Spleen (tissue), 11 donors: ENCODE data around the gene THSD4. TPM values are rescaled to one million over a fixed set of nuclear protein-coding genes. Genes with fewer than 3 reads are reported as not detected.

Experiments
- DNase-seq: peaks from one replicate; pipeline ENCODE4 v3.0.0-alpha.2; 2020
- H3K27ac ChIP-seq, 8 donors: fragments of 200-600 bp; sonication (generic) in 7 of 8; 1 replicate in 4 of 8; 2 replicates in 4 of 8; pipeline versions ENCODE4 v1.5.0 to v1.8.0; 2016 to 2021; ENCODE audit warnings: inconsistent platforms in 4 of 8, mild to moderate bottlenecking in 4 of 8, moderate library complexity in 1 of 8
- H3K27me3 ChIP-seq, 7 donors: fragments of 200-600 bp; sonication (generic) in 6 of 7; replicated peaks in 1 of 7; 1 replicate in 4 of 7; 2 replicates in 3 of 7; pipeline versions ENCODE4 v1.5.0 to v1.8.0; 2016 to 2021; ENCODE audit warnings: inconsistent platforms in 3 of 7, mild to moderate bottlenecking in 1 of 7
- H3K36me3 ChIP-seq, 6 donors: fragments of 200-600 bp; sonication (generic) in 5 of 6; 1 replicate in 4 of 6; 2 replicates in 2 of 6; pipeline versions ENCODE4 v1.5.0 to v1.8.0; 2016 to 2021; ENCODE audit warnings: inconsistent platforms in 2 of 6
- H3K4me1 ChIP-seq, 6 donors: fragments of 200-600 bp; sonication (generic) in 5 of 6; 1 replicate in 3 of 6; 2 replicates in 3 of 6; pipeline versions ENCODE4 v1.5.0 to v1.8.0; 2016 to 2021; ENCODE audit warnings: inconsistent platforms in 3 of 6
- H3K4me3 ChIP-seq, 8 donors: fragments of 200-600 bp; sonication (generic) in 7 of 8; 1 replicate in 4 of 8; 2 replicates in 4 of 8; pipeline versions ENCODE4 v1.5.0 to v1.8.0; 2016 to 2021; ENCODE audit warnings: inconsistent platforms in 4 of 8, mild to moderate bottlenecking in 4 of 8, moderate library complexity in 2 of 8
- H3K9me3 ChIP-seq, 8 donors: fragments of 200-600 bp; sonication (generic) in 7 of 8; 1 replicate in 4 of 8; 2 replicates in 4 of 8; pipeline versions ENCODE4 v1.5.0 to v1.8.0; 2016 to 2021; ENCODE audit warnings: inconsistent platforms in 4 of 8
- CTCF ChIP-seq, 11 experiments: fragments of 200-600 bp in 7 of 11; fragments of 450-650 bp in 4 of 11; sonication (generic) in 4 of 11; IDR thresholded peaks in 8 of 11; conservative IDR thresholded peaks in 3 of 11; 1 replicate in 7 of 11; 2 replicates in 4 of 11; pipeline versions ENCODE4 v1.4.0 to v1.8.0; 2016 to 2021; ENCODE audit warnings: antibody characterized with exemption in 11 of 11, inconsistent platforms in 4 of 11, mild to moderate bottlenecking in 1 of 11
- POLR2A ChIP-seq, 3 donors: fragments of 450-650 bp; IDR thresholded peaks; one replicate each; pipeline ENCODE4 v1.5.1; 2017; ENCODE audit warnings: antibody characterized with exemption in 3 of 3, mild to moderate bottlenecking in 1 of 3
- POLR2AphosphoS5 ChIP-seq, 3 donors: sonication (generic); formaldehyde crosslinking; IDR thresholded peaks; one replicate each; pipeline ENCODE4 v1.5.1; 2017; ENCODE audit warnings: antibody characterized with exemption in 3 of 3
- WGBS, 5 donors: extraction: QIAGEN DNeasy Blood & Tissue Kit in 3 of 5; methylation state at CpG; one replicate each; pipeline versions ENCODE4 v1.1.5 to v1.1.7; 2013 to 2018; 5-methylcytosine and 5-hydroxymethylcytosine counted together
- intact Hi-C: fragments of 100-400 bp; cut with DNase I; formaldehyde crosslinking; loops from one replicate; pipeline ENCODE4 v1.15.0; 2023; ENCODE audit warnings: low total_unique reads
- polyA plus RNA-seq, 3 donors: library from polyadenylated mRNA; stranded (reverse); fragments of 200-250 nt; gene quantifications; one replicate each; pipeline ENCODE4 v1.2.1, GENCODE V29; 2013
- total RNA-seq, 7 donors: library from RNA; depleted of rRNA in 3 of 7; stranded (reverse); fragments of >200 nt in 3 of 7; fragmentation: NEBNext Ultra II Directional in 4 of 7; extraction: Animal tissue kit (Norgen Biotek cat#: 25700) in 4 of 7; gene quantifications; one replicate each; pipeline versions ENCODE4 v1.1.0 to v1.2.1, GENCODE V29; 2016 to 2021
- donor health status: healthy with polysubstance abuse.
- donor health status: DM: no; HTN: no; CAD: no; lungs with moderate emphysema.
- donor health status: DM: no; HTN: no; CAD: no.
- donor health status: Bipolar disorder and iron deficiency.
- donor health status: healthy.
- donor health status: DM: no; HTN: no; CAD: no.
- donor health status: DM: yes; HTN: yes; CAD: no.

THSD4 gene
- total and polyA plus RNA-seq, 10 donors, result 0.29 to 11.3 (median 3.4) TPM

DNA sequence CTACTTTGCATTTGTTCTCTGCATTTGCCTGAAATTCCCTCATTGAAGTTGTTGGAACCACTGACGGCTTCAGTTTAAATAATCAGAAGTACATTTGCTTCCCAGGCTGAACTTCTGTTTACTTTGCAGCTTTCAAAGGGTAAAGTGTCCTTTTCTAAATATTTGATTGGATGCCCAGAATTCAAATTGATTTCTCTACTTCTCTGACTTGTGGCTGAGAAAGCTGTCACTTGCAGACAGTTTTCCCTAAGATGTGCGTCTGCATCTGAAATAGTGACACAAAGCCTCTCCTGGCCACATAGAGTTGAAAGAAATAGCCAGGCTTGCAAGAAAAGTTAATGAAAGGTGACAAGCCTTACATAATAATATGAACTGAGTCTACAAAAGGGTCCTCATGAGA, 299.6 kb downstream of the THSD4 start:
- no peak for DNase-seq
- Histone ChIP-seq H3K4me3 (no peak overlapping the region), H3K27ac (no peak overlapping the region), H3K36me3 (no peaks in the 10 kb centered on the region), H3K27me3 (peaks cover 0 to 9% (median 0%) of the 10 kb centered on the region in 7 donors), H3K9me3 (peaks cover 0 to 3% (median 0%) of the 10 kb centered on the region in 8 donors), H3K4me1 (no peaks in the 10 kb centered on the region)
- 84 to 96% (median 92%) methylated on average over 2 of the region's 2 CpGs for WGBS, 5 donors
- intact Hi-C loops, result no loop called here
- no peak for TF ChIP-seq POLR2AphosphoS5 (IDR thresholded peaks at IDR 0.05)
- no peak for TF ChIP-seq POLR2A (IDR thresholded peaks at IDR 0.05)

- no peak for DNase-seq
- TF ChIP-seq POLR2AphosphoS5 (IDR thresholded peaks at IDR 0.05) (no peak), POLR2A (IDR thresholded peaks at IDR 0.05) (no peak), CTCF (IDR thresholded peaks at IDR 0.05 in 8 of 11, conservative IDR thresholded peaks at IDR 0.05 in 3 of 11) (no peak)
- Histone ChIP-seq H3K36me3 (no peaks in the 10 kb centered on the region), H3K9me3 (peaks cover 0 to 11% (median 0%) of the 10 kb centered on the region in 8 donors), H3K4me3 (no peak overlapping the region), H3K27ac (no peak overlapping the region), H3K4me1 (no peaks in the 10 kb centered on the region), H3K27me3 (peaks cover 0 to 10% (median 0%) of the 10 kb centered on the region in 7 donors)
- intact Hi-C loops, result no loop called here
- WGBS, 5 donors, result 56 to 87% (median 82%) methylated on average over 3 to 5 of the region's 5 CpGs
These were observed 307.4 kb downstream of the THSD4 start for GRCh38 chr15:71422530-71423259.

DNA sequence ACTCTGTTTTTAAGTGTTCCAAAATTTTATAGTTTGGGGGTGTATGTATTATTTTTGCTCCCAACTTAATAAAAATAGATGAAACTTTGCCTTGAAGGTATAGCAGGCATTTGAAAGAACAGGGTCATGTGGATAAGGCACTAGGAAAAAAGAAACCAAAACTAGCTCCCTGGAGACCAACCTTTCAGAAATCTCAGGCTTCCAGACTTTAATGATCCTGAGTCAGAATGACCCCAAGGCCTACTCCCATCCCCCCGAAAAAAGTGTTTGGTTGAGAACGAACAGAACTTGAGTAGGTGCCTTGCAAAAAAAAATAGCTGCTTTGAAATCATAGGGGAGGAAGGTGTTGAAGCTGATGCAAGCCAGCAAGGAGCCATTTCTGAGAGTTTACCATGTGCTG, 309.5 kb downstream of the THSD4 start:
- no peaks in the 10 kb centered on the region for H3K4me1 ChIP-seq
- intact Hi-C loops, result no loop called here
- no peak overlapping the region for H3K4me3 ChIP-seq
- peaks cover 0 to 10% (median 0%) of the 10 kb centered on the region in 7 donors for H3K27me3 ChIP-seq
- 67 to 83% (median 78%) methylated on average over 2 of the region's 2 CpGs for WGBS, 5 donors
- H3K27ac ChIP-seq, result no peak overlapping the region
- no peaks in the 10 kb centered on the region for H3K36me3 ChIP-seq
- no peak for TF ChIP-seq CTCF (IDR thresholded peaks at IDR 0.05 in 8 of 11, conservative IDR thresholded peaks at IDR 0.05 in 3 of 11)
- TF ChIP-seq POLR2AphosphoS5 (IDR thresholded peaks at IDR 0.05), result no peak
- TF ChIP-seq POLR2A (IDR thresholded peaks at IDR 0.05), result no peak
- DNase-seq, result no peak
- peaks cover 0 to 11% (median 0%) of the 10 kb centered on the region in 8 donors for H3K9me3 ChIP-seq

- Histone ChIP-seq H3K4me3 (no peak overlapping the region), H3K27me3 (peaks cover 0 to 10% (median 0%) of the 10 kb centered on the region in 7 donors), H3K27ac (no peak overlapping the region), H3K36me3 (no peaks in the 10 kb centered on the region), H3K9me3 (peaks cover 0 to 11% (median 0%) of the 10 kb centered on the region in 8 donors), H3K4me1 (no peaks in the 10 kb centered on the region)
- TF ChIP-seq POLR2AphosphoS5 (IDR thresholded peaks at IDR 0.05) (no peak), POLR2A (IDR thresholded peaks at IDR 0.05) (no peak), CTCF (IDR thresholded peaks at IDR 0.05 in 8 of 11, conservative IDR thresholded peaks at IDR 0.05 in 3 of 11) (no peak)
- DNase-seq, result no peak
- WGBS, 5 donors, result 87 to 93% (median 92%) methylated on average over 3 of the region's 3 CpGs
- intact Hi-C loops, result no loop called here
These were observed 310.1 kb downstream of the THSD4 start for GRCh38 chr15:71425388-71425787.
